Duodenal mucosa (tissue), 2 donors: Measurements from ENCODE around the gene EPS8L1.

Experiments used
- H3K27ac ChIP-seq: one replicate; pipeline ENCODE4 v1.7.0; 2013; ENCODE audit warnings: low read depth, low read length
- H3K27me3 ChIP-seq, 2 donors: one replicate each; pipeline ENCODE4 v1.7.0; 2013; ENCODE audit warnings: low read length in 2 of 2, control low read depth in 1 of 2; ENCODE audit not compliant: insufficient read depth in 2 of 2, control insufficient read depth in 1 of 2
- H3K36me3 ChIP-seq, 2 donors: one replicate each; pipeline ENCODE4 v1.7.0; 2013; ENCODE audit warnings: low read length in 2 of 2, control low read depth in 1 of 2; ENCODE audit not compliant: insufficient read depth in 2 of 2, control insufficient read depth in 1 of 2
- H3K4me1 ChIP-seq, 2 donors: one replicate each; pipeline ENCODE4 v1.7.0; 2013; ENCODE audit warnings: low read length in 2 of 2, control low read depth in 1 of 2; ENCODE audit not compliant: insufficient read depth in 2 of 2, control insufficient read depth in 1 of 2
- H3K4me3 ChIP-seq, 2 donors: one replicate each; pipeline ENCODE4 v1.7.0; 2013; ENCODE audit warnings: low read length in 2 of 2, low read depth in 1 of 2
- H3K9ac ChIP-seq, 2 donors: one replicate each; pipeline ENCODE4 v1.7.0; 2013; ENCODE audit warnings: low read length in 2 of 2, low read depth in 1 of 2
- H3K9me3 ChIP-seq, 2 donors: one replicate each; pipeline ENCODE4 v1.7.0; 2013; ENCODE audit warnings: low read length in 2 of 2, control low read depth in 1 of 2; ENCODE audit not compliant: control insufficient read depth in 1 of 2

The EPS8L1 gene

DNA sequence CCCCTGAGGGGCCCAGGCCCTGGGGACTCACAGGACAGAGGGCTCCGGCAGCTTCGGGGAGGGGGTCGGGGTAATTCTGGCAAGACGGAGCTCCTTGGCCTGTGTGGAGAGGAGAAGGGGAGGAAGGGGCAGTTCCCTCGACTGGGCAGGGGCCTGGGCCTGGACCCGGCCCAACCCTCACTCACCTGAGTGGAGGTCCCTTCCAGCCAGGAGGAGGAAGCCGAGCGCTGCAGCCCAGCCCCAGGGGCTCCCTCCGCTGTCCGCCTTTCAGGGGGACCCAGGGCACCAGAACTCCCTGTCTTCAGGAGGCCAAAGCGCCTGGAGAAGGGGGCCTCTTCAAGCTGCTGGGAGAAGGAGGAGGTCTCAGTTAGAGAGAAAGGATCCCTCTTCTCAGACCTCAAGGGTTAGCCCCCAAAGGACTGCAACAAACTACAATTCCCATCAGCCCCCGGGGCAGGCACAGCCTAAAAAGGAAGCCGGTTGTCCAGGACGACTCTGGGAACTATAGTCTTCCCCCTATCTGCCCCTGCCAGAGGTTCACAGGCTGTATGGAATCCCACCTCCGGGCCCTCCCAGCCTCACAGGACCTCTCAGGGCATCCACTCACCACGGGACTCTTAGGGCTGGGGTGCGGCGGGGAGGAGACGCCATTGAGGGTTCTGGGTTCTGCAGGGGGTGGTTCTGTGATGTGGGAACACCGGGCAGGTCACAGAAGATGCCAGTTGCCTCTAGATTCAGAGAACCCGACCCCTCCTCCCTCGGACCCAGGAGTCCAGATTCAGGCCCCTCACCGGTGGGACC is 19.8 kb downstream of the EPS8L1 start:
- Histone ChIP-seq H3K27me3 (no peaks in the 10 kb centered on the region), H3K4me3 (no peak overlapping the region), H3K9ac (no peak overlapping the region), H3K4me1 (no peaks in the 10 kb centered on the region), H3K27ac (no peak overlapping the region), H3K36me3 (peaks cover 19 to 52% of the 10 kb centered on the region in 2 donors), H3K9me3 (no peaks in the 10 kb centered on the region)

DNA sequence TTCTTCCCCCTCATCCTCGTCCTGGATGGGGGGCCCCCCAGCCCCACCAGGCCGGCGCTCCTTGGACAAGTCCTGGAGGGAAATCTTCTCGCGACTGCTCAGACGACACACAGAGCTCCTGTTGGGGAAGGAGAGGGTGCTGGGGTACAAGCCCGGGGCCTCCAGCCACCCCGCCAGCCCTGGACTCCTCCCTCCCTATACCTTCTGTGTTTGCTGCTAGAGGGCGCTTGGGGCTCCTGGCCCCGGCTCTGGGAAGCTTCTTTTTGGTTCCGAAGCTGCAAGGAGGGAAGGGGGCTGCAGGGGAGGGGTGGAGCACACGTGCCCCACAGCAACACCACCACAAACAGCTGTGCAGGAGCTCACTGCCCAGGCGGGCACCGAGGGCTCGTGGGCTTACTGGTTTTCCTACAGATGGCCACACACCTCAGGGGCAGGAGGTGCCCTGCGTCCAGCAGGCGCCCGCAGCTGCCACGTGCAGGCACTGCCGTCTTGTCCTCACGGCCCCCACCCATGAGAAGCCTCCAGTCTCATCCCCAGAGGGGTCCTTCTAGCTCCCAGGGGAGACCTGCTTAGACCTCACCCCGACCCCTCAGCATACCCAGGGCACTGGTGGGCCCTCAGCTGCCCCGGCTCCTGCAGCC is 20.5 kb downstream of the EPS8L1 start:
- H3K36me3 ChIP-seq = peaks cover 20 to 49% of the 10 kb centered on the region in 2 donors
- no peak overlapping the region for H3K9ac ChIP-seq
- H3K27me3 ChIP-seq = no peaks in the 10 kb centered on the region
- H3K27ac ChIP-seq = no peak overlapping the region
- no peak overlapping the region for H3K4me3 ChIP-seq
- no peaks in the 10 kb centered on the region for H3K9me3 ChIP-seq
- no peaks in the 10 kb centered on the region for H3K4me1 ChIP-seq

DNA sequence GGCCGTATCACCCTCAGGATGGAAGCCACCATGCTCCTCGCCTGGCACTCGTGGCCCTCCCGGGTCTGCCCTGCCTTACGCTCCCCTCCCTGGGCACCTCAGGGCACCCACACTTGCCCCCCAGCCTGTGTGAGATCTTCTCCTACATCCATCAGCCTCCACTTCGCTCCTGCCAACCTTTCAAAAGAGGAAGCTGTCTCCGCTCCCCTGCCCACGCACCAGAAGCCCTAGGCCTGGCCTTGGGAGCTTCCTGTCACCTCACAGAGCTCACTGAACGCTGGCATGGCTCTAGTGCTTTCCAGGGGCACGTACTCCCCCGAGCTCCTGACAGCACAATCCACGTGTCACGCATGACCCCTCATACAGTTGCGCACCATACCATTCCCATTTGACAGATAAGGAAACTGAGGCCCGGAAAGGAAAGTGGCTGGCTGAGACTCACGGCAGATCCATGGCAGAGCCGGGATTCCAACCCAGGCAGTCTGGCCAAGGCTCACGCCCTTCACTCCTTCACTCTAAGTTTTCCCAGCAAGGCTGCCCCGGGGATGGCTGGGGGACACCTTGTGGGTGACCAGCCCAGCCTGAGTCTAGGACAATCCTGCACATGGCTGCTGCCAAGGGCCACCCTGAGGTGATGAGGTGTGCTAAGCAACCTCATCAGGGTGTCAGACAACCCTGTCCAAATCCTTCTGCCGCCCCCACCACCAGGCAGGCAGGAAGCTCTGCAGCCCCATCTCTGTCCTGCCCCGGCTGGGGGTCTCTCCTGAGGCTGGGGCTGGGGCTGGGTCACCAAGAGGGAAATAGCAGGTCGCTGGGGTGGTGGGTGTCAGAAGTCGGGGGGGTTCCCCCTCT is 22.4 kb downstream of the EPS8L1 start:
- Histone ChIP-seq H3K27ac (no peak overlapping the region), H3K9ac (no peak overlapping the region), H3K27me3 (no peaks in the 10 kb centered on the region), H3K4me3 (no peak overlapping the region), H3K4me1 (no peaks in the 10 kb centered on the region), H3K9me3 (no peaks in the 10 kb centered on the region), H3K36me3 (peaks cover 25 to 50% of the 10 kb centered on the region in 2 donors)

DNA sequence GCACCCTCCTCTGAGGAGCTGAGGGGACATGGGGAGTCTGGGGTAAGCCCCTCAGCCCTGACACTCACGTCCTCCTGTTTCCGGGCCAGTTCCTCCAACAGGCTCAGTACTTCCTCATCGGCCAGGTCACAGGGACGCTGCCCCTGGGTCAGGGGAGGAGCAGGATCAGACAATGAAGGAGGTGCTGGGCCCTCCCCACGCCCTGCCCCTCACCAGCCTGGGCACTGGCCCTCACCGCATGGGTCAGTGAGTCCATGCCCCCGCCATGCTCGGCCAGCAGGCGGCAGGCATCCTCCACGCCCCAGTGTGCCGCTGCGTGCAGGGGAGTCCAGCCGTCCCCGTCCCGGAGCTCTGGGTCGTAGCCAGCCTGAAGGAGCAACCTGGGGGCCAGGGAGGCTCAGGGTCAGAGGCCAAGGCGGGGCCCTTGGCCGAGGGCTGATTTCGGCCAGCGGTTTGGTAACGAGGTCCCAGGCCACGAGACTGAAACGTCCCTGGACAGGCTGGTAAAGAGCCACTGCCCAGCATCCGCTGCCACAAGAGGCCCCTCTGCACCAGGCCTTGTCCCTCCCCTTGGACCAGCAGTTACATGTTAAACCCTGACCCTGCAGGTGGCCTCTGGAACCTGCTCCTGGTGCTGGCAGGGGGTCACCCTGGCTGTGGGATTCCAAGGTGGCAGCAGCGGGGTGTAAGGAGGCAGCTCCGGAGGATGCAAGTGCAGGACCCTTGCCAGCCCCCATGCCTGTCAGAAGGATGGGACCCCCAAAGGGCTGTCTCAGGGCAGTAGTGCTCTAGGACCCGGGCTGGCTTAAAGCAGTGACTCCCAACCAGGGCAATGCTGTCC is 23.3 kb downstream of the EPS8L1 start:
- H3K27ac ChIP-seq = no peak overlapping the region

DNA sequence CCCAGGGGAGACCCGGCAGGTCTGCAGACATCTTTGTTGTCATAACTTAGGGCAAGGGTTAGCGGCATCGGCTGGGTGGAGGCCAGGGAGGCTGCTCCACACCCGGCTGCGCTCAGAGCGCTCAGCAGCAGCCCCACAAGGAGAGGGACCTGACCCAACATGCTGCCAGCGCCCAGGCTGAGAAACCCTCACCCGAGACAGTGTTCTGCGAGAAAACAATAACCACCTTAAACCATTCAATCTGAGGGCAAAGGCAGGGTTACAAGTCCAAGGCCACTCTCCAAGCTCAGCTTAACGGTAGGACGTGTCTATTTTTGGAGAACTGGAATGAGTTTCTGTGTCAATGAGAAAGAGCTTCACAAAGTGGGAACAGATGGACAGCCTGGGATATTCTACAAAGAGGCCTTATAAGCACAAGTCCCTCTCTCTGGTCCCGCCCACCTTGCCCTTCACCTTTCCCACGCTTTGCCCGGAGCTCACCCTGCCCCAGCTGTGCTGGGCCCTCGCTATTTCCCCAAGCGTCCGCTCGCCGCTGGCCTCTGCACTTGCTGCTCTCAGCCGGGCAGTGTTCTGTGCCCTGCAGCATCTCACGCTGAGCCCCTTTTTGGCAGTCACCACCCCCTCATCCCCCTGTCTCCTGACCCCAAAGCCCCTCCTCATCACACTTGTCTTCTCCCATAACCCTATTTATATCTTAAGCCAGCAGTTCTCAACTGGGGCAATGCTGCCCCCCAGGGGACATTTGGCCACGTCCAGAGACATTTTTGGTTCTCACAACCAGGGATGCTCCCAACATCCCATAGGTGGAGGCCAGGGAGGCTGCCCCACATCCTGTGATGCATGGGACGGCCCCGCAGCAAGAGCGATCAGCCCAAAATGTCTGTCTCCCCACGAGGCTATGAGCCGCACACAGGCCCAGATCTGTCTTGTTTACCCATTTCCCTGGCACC is 24.2 kb downstream of the EPS8L1 start:
- H3K4me1 ChIP-seq = no peaks in the 10 kb centered on the region
- H3K9ac ChIP-seq = no peak overlapping the region
- H3K36me3 ChIP-seq = peaks cover 23 to 47% of the 10 kb centered on the region in 2 donors
- no peaks in the 10 kb centered on the region for H3K9me3 ChIP-seq
- H3K27ac ChIP-seq = no peak overlapping the region
- no peaks in the 10 kb centered on the region for H3K27me3 ChIP-seq
- H3K4me3 ChIP-seq = no peak overlapping the region

More for the DNA sequence above, 23.3 kb downstream of the EPS8L1 start:
- no peak overlapping the region for H3K9ac ChIP-seq
- H3K4me1 ChIP-seq = no peaks in the 10 kb centered on the region
- H3K36me3 ChIP-seq = peaks cover 30 to 54% of the 10 kb centered on the region in 2 donors
- H3K9me3 ChIP-seq = no peaks in the 10 kb centered on the region
- no peak overlapping the region for H3K4me3 ChIP-seq
- H3K27me3 ChIP-seq = no peaks in the 10 kb centered on the region

DNA sequence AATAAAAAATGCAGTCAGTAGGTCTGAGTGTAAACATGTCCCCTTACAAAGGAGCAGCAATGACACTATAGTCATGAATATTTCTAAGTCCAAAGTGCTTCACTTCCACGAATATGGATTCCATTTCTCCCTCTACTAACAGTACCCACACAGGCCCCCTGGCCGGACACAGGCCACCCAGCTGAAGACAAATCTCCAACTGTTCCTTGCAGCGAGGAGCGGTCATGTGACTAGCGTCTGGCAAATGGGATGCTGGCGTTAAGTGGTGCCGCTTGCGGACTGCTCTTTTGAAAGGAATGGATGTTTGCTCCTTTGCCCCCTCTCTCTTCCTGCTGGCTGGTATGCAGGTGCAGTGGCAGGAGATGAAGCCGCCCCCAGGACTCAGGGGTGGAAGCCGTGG is 25.6 kb downstream of the EPS8L1 start:
- no peak overlapping the region for H3K27ac ChIP-seq
- H3K4me3 ChIP-seq = no peak overlapping the region
- H3K27me3 ChIP-seq = no peaks in the 10 kb centered on the region
- H3K4me1 ChIP-seq = no peaks in the 10 kb centered on the region
- H3K9ac ChIP-seq = no peak overlapping the region
- H3K9me3 ChIP-seq = no peaks in the 10 kb centered on the region
- H3K36me3 ChIP-seq = peaks cover 21 to 48% of the 10 kb centered on the region in 2 donors

DNA sequence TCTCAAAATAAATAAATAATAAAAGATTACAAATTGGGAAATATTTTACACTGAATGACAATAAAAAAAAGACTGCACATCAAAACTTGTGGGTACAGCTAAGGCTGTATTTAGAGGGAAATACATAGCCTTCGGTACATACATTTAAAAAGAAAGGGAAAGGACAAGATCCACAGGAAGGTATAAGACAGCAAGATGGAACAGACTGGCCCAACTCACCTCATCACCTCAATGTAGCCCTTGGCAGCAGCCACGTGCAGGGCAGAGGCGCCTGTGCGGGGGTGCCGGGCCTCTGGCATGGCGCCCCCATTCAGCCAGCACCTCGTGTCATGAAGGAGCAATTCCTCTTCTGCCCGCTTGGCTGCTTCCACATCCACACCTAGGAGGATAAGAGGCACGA is 27.5 kb downstream of the EPS8L1 start:
- H3K4me1 ChIP-seq = no peaks in the 10 kb centered on the region
- peaks cover 21 to 49% of the 10 kb centered on the region in 2 donors for H3K36me3 ChIP-seq
- no peaks in the 10 kb centered on the region for H3K9me3 ChIP-seq
- no peak overlapping the region for H3K27ac ChIP-seq
- no peak overlapping the region for H3K9ac ChIP-seq
- H3K4me3 ChIP-seq = no peak overlapping the region
- H3K27me3 ChIP-seq = no peaks in the 10 kb centered on the region

DNA sequence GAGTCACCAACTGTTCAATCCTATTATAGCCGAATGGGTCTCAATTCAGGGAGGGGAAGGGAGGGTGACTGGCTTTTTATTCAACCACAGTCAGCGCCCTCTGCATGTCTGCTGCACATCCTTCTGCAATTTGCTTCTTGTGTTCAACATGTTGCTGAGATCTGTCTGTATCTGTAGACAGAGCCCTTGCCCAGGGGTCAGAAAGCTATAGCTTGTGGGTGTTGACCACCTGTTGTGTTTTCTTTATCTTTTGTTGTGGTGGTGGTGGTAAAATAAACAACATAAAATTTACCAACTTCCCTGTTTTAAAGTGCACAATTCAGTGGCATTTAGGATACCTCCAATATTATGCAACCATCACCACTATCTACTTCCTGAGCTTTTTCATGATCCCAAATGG is 29.6 kb downstream of the EPS8L1 start:
- no peak overlapping the region for H3K27ac ChIP-seq
- H3K9ac ChIP-seq = no peak overlapping the region
- no peaks in the 10 kb centered on the region for H3K27me3 ChIP-seq
- no peaks in the 10 kb centered on the region for H3K9me3 ChIP-seq
- no peak overlapping the region for H3K4me3 ChIP-seq
- H3K36me3 ChIP-seq = peaks cover 22 to 46% of the 10 kb centered on the region in 2 donors
- no peaks in the 10 kb centered on the region for H3K4me1 ChIP-seq

DNA sequence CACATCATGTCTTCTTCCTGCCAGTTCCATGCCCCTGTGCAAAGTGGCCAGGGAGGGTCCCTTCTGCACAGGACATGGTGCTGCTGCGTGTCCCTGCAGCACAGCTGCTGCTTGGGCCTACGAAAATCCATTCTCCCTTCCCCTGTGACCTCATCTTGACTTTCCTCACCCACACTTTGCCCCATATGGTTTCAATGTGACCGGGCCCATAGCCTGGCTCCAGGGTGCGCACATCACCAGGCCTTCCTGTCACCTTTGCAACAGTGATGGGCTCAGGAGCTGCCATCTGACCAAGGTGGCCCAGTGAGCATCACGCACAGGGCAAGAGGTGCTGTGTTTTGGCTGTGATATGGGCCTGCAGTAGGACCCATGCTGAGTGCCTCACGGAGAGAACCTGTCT is 30.9 kb downstream of the EPS8L1 start:
- peaks cover 17 to 40% of the 10 kb centered on the region in 2 donors for H3K36me3 ChIP-seq

More for the DNA sequence above, 30.9 kb downstream of the EPS8L1 start:
- Histone ChIP-seq H3K4me1 (no peaks in the 10 kb centered on the region), H3K4me3 (no peak overlapping the region), H3K27me3 (no peaks in the 10 kb centered on the region), H3K9me3 (no peaks in the 10 kb centered on the region), H3K9ac (no peak overlapping the region), H3K27ac (no peak overlapping the region)
